ENCODE data around the gene NT5DC4.
"Not testable (repeated sequence)": the region's sequence is repeated elsewhere in the genome, so short reads cannot be mapped to it uniquely, and the experiment has no call there.

The NT5DC4 gene

DNA sequence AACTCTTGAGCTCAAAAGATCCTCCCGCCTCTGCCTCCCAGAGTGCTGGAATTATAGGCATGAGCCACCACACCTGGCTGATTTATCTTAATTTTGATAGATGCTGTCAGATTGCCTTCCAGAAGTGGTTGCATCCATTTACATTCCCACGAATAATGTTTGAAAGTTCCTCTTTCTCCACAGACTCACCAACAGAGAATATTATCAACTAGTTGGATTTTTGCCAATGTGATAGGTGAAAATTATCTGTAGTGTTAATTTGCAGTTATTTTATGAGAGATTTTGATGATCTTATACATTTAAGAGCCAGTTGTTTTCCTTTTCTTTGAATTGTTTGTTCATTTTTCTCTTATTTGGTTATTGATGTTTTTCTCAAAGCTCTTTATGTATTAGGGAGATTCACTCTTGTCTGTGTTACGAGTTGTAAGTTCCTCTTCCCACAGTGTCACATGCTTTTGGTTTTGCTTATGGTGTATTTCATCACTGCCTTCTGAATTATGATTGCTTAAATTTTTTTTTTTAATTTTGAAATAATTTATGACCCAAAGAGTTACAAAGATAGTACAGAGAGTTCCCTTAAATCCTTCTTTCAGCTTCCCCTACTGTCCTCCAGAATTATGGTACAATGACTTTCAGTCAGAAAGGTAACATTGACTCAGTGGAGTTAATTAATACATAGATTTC lies 20.7 kb upstream of the NT5DC4 start:
- no peak for DNase-seq (ENCODE audit: low read depth)

GRCh38 chr2:112701052-112701451 lies 19.8 kb upstream of the NT5DC4 start:
- no peak for DNase-seq (ENCODE audit: low read depth)

- DNase-seq (ENCODE audit: low read depth) = no peak
Measured at GRCh38 chr2:112703684-112704083, 17.1 kb upstream of the NT5DC4 start.

DNA sequence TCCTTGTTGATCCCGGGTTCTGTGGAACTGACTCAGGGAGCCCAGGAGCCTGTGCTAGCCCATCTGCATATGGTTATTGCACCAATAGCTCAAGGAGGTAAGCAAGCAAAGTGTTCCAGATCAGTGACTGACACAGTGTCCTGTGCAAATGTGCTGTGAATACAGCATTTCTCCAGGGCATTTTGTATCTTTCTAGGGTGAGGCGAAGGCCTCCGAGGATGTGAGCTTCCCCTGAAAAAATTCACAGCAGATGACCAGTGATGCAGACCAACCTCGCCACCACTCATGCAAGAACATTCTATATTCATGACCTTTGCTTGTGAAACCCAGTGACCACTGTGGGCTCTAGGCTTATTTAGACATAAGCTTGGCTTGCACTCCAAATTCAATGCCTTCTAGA lies 15.2 kb upstream of the NT5DC4 start:
- DNase-seq (ENCODE audit: low read depth) = no peak

DNA sequence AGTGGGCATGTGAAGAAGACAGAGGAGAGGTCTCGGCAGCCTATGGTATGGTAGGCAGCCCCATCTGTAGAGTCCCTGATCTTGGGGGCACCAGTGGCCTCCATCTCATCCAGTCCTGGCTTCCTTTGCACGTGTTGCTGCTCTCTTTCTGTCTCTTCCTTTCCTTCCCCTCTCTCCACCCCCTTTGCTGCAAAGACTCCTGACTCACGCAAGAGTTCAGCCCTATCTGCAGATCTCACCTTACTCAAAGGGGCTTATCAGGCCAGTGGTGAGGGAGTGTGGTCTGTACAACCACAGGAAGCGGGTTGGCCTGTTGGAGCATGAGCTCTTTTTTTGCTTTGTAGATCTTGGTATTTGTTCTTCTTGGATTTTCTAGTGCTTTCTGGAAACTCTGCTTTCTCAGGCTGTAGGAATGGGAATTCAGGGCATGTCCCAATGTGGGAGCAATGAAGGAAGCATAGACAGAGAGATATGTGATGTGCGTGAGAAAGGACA lies 14.6 kb upstream of the NT5DC4 start:
- DNase-seq (ENCODE audit: low read depth) = peak; percentile 31

DNA sequence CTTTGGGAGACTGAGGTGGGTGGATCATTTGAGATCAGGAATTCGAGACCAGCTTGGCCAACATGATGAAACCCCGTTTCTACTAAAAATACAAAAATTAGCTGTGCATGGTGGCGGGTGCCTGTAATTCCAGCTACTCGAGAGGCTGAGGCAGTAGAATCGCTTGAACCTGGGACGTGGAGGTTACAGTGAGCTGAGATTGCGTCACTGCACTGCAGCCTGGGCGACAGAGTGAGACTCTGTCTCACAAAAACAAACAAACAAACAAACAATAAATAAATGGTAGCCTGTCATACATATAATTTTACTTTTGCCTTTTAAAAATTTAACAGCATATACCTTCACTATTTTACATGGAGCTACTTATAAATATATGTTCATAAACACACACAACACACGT lies 13.9 kb upstream of the NT5DC4 start:
- DNase-seq (ENCODE audit: low read depth) = not testable (repeated sequence)

DNA sequence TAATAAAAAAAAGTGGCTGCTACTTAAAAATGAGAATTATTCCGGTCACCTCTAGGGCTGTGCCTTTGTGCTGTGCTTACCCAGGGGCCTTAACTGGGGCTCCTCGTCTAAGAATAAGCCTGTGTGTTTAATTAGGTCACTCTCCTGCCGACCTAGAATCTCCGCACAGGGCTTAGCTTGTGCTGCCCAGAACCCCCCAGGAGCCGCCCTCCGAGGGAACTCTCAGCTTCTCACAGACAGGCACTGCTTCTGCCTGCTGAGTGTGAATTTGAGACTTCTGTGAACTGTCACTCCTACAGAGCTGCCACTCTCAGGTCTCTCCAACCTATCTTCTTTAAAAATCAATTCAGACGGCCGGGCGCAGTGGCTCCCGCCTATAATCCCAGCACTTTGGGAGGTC lies 11.9 kb upstream of the NT5DC4 start:
- no peak for DNase-seq (ENCODE audit: low read depth)

- no peak for DNase-seq (ENCODE audit: low read depth)
Measured at GRCh38 chr2:112709703-112710102, 11.1 kb upstream of the NT5DC4 start.

DNA sequence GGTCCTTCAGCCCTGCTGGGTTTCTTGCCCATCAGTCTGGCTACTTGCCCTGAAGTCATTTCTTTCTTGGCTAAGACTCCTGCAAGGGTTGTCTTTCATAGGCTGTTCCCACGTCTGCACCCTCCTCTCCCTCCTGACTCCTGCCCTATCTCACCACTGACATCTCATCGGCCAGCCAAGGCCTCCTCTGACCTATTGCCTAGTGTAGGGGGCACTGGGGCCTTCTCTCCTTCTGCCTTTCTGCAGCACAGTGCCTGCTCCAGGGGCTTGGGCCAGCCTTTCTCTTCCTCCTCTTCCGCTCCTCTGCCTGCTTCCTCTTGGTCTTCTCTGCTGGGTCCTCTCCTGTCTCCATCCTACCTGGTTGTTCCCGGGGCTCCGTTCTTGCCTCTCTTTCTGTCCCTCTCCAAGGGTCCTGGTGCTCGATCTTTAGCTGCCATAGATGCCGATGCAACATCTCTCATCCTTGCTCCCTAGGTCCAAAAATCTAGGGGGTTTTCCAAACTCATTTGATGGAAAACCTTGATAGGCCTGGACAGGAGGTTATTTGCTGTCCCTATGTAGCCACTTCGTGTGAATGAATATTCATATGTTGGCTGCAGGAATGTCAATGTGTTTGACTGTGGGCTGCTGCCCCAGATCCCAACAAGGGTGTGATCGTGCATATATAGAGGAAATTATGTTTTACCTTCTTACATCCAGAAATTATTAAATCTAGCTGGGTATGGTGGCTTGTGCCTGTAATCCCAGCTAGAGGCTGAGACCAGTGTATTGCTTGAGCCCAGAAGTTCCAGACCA lies 9.7 kb upstream of the NT5DC4 start:
- DNase-seq (ENCODE audit: low read depth) = no peak

GRCh38 chr2:112712465-112712864 lies 8.4 kb upstream of the NT5DC4 start:
- no peak for DNase-seq (ENCODE audit: low read depth)

GRCh38 chr2:112712903-112713584 lies 7.8 kb upstream of the NT5DC4 start:
- no peak for DNase-seq (ENCODE audit: low read depth)

DNA sequence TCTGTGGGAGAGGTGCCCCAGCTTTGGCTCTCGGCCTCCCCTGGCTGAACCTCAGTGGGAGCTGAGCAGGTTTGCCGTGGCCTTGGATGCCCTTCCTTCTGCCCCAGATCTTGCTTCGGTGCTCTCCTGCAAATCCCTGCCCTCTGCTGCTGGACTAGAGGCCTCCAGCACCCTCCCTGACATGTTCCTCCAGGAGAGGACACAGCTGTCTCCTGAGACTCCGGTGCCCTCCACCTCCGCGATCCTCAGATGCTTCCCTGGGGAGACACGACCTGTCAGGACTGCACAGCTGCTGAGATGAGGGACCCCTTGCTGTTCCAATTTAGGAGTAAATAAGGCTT lies 7.3 kb upstream of the NT5DC4 start:
- no peak for DNase-seq (ENCODE audit: low read depth)

DNA sequence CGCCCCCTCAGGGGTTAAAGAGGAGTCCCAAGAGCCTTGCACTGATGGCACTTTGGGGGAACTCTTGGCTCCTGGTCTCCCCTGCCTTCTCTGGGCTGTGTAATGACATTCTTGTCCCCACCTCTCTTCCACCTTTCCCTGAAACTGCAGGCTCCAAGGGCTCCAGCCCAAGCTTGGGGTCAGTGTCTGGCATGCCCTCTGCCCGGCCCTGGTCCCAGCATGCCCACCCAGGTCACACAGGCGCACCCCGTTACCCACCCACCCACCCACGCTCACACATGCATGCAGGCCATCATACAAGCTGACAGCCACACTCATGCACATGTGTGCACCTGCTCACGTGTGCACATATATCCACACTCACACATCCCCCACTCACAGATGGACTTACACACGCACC lies 6.9 kb upstream of the NT5DC4 start:
- no peak for DNase-seq (ENCODE audit: low read depth)

DNA sequence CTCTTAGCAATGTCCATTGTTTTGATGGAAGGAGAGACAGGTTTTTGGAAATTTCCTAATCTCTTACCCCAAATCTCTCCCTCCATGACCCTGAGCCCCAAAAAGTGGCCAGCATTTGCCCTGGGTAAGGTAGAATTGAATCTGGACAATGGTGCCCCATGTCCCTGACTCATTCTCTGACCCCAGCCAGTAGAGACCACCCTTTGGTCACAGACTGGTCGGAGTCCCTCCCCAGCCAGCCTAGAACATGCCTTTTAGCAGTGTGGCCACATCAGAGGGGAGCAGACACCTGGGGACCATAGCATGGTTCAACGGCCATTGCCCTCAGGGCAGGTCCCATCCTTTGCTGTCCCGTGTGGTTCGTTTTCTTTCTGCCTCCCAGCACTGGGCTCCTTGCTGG lies 6.5 kb upstream of the NT5DC4 start:
- DNase-seq (ENCODE audit: low read depth) = no peak

GRCh38 chr2:112714836-112715631 lies 5.8 kb upstream of the NT5DC4 start:
- no peak for DNase-seq (ENCODE audit: low read depth)

DNA sequence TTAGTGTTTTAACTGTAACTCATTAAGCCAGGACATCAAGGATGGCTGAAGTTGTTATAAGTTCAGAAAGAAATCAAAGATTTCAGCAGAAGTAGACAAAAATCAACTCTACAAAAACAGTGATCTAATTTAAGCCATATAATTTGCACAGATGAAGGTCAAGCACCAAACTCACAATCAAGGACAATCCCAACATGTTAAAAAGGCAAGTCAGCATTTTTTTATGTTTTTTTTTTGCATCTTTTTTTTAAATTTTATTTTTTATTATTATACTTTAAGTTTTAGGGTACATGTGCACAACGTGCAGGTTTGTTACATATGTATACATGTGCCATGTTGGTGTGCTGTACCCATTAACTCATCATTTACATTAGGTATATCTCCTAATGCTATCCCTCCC lies 4.7 kb upstream of the NT5DC4 start:
- not testable (repeated sequence) for DNase-seq (ENCODE audit: low read depth)

DNA sequence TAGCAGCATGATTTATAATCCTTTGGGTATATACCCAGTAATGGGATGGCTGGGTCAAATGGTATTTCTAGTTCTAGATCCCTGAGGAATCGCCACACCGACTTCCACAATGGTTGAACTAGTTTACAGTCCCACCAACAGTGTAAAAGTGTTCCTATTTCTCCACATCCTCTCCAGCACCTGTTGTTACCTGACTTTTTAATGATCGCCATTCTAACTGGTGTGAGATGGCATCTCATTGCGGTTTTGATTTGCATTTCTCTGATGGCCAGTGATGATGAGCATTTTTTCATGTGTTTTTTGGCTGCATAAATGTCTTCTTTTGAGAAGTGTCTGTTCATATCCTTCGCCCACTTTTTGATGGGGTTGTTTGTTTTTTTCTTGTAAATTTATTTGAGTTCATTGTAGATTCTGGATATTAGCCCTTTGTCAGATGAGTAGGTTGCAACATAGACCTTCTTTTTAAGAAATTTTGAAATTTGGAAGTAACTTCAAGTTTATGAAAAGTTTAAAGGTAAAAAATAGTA lies 3.9 kb upstream of the NT5DC4 start:
- DNase-seq (ENCODE audit: low read depth) = not testable (repeated sequence)

GRCh38 chr2:112718863-112719370 lies 1.9 kb upstream of the NT5DC4 start:
- DNase-seq (ENCODE audit: low read depth) = no peak

DNA sequence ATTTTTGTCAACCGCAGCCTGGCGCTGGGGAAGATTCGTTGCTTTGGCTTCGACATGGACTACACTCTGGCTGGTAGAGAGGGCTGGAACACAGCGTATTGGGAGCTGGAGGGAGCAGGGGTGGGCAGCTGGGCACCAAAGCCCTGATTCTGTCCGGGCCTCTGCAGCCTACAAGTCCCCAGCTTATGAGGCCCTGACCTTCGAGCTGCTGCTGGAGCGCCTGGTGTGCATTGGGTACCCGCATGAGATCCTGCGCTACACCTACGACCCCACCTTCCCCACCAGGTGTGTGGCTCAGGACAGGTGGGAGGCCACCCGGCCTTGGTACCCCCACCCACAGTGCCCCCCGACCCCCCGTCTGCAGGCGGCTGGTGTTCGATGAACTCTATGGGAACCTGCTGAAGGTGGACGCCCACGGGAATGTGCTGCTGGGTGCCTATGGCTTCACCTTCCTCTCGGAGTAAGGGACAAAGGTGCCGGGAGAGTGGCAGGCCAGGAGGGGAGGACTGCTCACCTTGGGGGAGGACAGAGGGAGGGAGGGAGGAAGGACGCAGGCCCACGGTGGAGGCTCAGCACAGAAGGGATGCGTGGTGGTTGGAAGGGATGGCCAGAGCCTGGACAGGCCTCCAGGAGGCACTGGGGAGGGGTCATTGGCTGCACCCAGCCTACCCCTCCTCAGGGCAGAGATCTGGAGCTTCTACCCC lies 1.2 kb downstream of the NT5DC4 start:
- no peak for DNase-seq (ENCODE audit: low read depth)

- no peak for DNase-seq (ENCODE audit: low read depth)
Measured at GRCh38 chr2:112722816-112723546, 2.2 kb downstream of the NT5DC4 start.

All from stimulated activated CD8-positive, alpha-beta memory T cell treated with anti-CD3 and anti-CD28 coated beads, Interleukin-12 subunit alpha, Interleukin-12 subunit beta, amount 100 ng/mL, for 1 hour (primary cell).